Mucosa of stomach (tissue), 1 donor: ENCODE results near the gene OR13J1.
"Not testable (repeated sequence)": the region's sequence is repeated elsewhere in the genome, so short reads cannot be mapped to it uniquely, and the experiment has no call there.

Source experiments
- H3K27me3 ChIP-seq: one replicate; pipeline ENCODE4 v1.7.0; 2013; ENCODE audit warnings: mild to moderate bottlenecking, low read length; ENCODE audit not compliant: control insufficient read depth, insufficient read depth
- H3K36me3 ChIP-seq: one replicate; pipeline ENCODE4 v1.7.0; 2013; ENCODE audit warnings: low read length; ENCODE audit not compliant: control insufficient read depth, insufficient read depth
- H3K4me1 ChIP-seq: one replicate; pipeline ENCODE4 v1.7.0; 2013; ENCODE audit warnings: mild to moderate bottlenecking, low read length; ENCODE audit not compliant: control insufficient read depth, insufficient read depth
- H3K4me3 ChIP-seq: one replicate; pipeline ENCODE4 v1.7.0; 2013; ENCODE audit warnings: low read length
- H3K9ac ChIP-seq: one replicate; pipeline ENCODE4 v1.7.0; 2013; ENCODE audit warnings: mild to moderate bottlenecking, low read length, moderate library complexity
- H3K9me3 ChIP-seq: one replicate; pipeline ENCODE4 v1.7.0; 2013; ENCODE audit warnings: mild to moderate bottlenecking, low read length, moderate library complexity; ENCODE audit not compliant: control insufficient read depth
- donor health status: Pancreatic carcinoma.

OR13J1 gene

GRCh38 chr9:35870351-35870923, at the start of gene OR13J1:
TSS of gene OR13J1 (minus strand) at chr9:35870401. CDS start at chr9:35870401, 0 bp downstream.
- Histone ChIP-seq H3K9ac (no peak within 1 kb of the TSS), H3K9me3 (no peaks in the 10 kb centered on the region), H3K36me3 (no peaks in the 10 kb centered on the region), H3K4me3 (no peak within 1 kb of the TSS), H3K27me3 (no peaks in the 10 kb centered on the region), H3K4me1 (no peaks in the 10 kb centered on the region)

GRCh38 chr9:35919212-35920008, 49.2 kb upstream of the OR13J1 start:
- peaks cover 25% of the 10 kb centered on the region for H3K4me1 ChIP-seq
- no peaks in the 10 kb centered on the region for H3K27me3 ChIP-seq
- H3K4me3 ChIP-seq: no peak overlapping the region
- no peaks in the 10 kb centered on the region for H3K9me3 ChIP-seq
- H3K9ac ChIP-seq: no peak overlapping the region
- no peaks in the 10 kb centered on the region for H3K36me3 ChIP-seq

- Histone ChIP-seq H3K27me3 (no peaks in the 10 kb centered on the region), H3K9me3 (no peaks in the 10 kb centered on the region), H3K4me1 (peaks cover 23% of the 10 kb centered on the region), H3K9ac (no peak overlapping the region), H3K4me3 (no peak overlapping the region), H3K36me3 (no peaks in the 10 kb centered on the region)
These were observed 48.6 kb upstream of the OR13J1 start for GRCh38 chr9:35918780-35919179.

GRCh38 chr9:35917261-35917660, 47.1 kb upstream of the OR13J1 start:
- no peak overlapping the region for H3K9ac ChIP-seq
- no peaks in the 10 kb centered on the region for H3K27me3 ChIP-seq
- no peaks in the 10 kb centered on the region for H3K9me3 ChIP-seq
- no peak overlapping the region for H3K4me3 ChIP-seq
- H3K36me3 ChIP-seq: no peaks in the 10 kb centered on the region
- H3K4me1 ChIP-seq: peaks cover 17% of the 10 kb centered on the region

GRCh38 chr9:35915681-35916294, 45.6 kb upstream of the OR13J1 start:
- H3K4me3 ChIP-seq: no peak overlapping the region
- no peaks in the 10 kb centered on the region for H3K27me3 ChIP-seq
- no peak overlapping the region for H3K9ac ChIP-seq
- peaks cover 20% of the 10 kb centered on the region for H3K4me1 ChIP-seq
- no peaks in the 10 kb centered on the region for H3K9me3 ChIP-seq
- no peaks in the 10 kb centered on the region for H3K36me3 ChIP-seq

GRCh38 chr9:35914301-35914807, 44.2 kb upstream of the OR13J1 start:
- Histone ChIP-seq H3K9me3 (no peaks in the 10 kb centered on the region), H3K4me1 (peaks cover 34% of the 10 kb centered on the region), H3K9ac (no peak overlapping the region), H3K4me3 (no peak overlapping the region), H3K27me3 (no peaks in the 10 kb centered on the region), H3K36me3 (no peaks in the 10 kb centered on the region)

- H3K4me1 ChIP-seq: peaks cover 44% of the 10 kb centered on the region
- not testable (repeated sequence) for H3K27me3 ChIP-seq, H3K9ac ChIP-seq, H3K4me3 ChIP-seq, H3K36me3 ChIP-seq, H3K9me3 ChIP-seq
These were observed 43.2 kb upstream of the OR13J1 start for GRCh38 chr9:35913429-35913828.

GRCh38 chr9:35912791-35913400, 42.7 kb upstream of the OR13J1 start:
- H3K4me3 ChIP-seq: no peak overlapping the region

GRCh38 chr9:35911690-35912089, 41.5 kb upstream of the OR13J1 start:
- H3K9ac ChIP-seq: no peak overlapping the region

More at GRCh38 chr9:35912791-35913400, 42.7 kb upstream of the OR13J1 start:
- Histone ChIP-seq H3K36me3 (no peaks in the 10 kb centered on the region), H3K9ac (no peak overlapping the region), H3K27me3 (no peaks in the 10 kb centered on the region), H3K4me1 (peaks cover 49% of the 10 kb centered on the region), H3K9me3 (no peaks in the 10 kb centered on the region)

GRCh38 chr9:35910613-35911359, 40.6 kb upstream of the OR13J1 start:
- no peaks in the 10 kb centered on the region for H3K36me3 ChIP-seq
- H3K9me3 ChIP-seq: no peaks in the 10 kb centered on the region
- H3K4me1 ChIP-seq: peaks cover 62% of the 10 kb centered on the region
- no peak overlapping the region for H3K4me3 ChIP-seq
- peak overlapping the region; percentile 4 for H3K9ac ChIP-seq
- no peaks in the 10 kb centered on the region for H3K27me3 ChIP-seq

More at GRCh38 chr9:35911690-35912089, 41.5 kb upstream of the OR13J1 start:
- Histone ChIP-seq H3K4me3 (no peak overlapping the region), H3K4me1 (peaks cover 61% of the 10 kb centered on the region), H3K9me3 (no peaks in the 10 kb centered on the region), H3K36me3 (no peaks in the 10 kb centered on the region), H3K27me3 (no peaks in the 10 kb centered on the region)
